GM12865 (cell line): ENCODE results near the gene BRME1.

Experiments
- DNase-seq: peaks from one replicate; pipeline ENCODE4 v3.0.0; 2010; ENCODE audit warnings: low read depth
- H3K4me3 ChIP-seq: 2 replicates; pipeline ENCODE4 v1.5.1; 2011; ENCODE audit warnings: mild to moderate bottlenecking, low read depth, low read length, control low read depth
- TF ChIP-seq, protein P1 (sequence below): IDR thresholded peaks from 2 replicates; pipeline ENCODE4 v1.5.1; 2011; ENCODE audit warnings: low read length, control low read depth, low read depth, inconsistent platforms; ENCODE audit not compliant: insufficient read depth; ENCODE audit errors: missing control alignments

Gene BRME1

DNA sequence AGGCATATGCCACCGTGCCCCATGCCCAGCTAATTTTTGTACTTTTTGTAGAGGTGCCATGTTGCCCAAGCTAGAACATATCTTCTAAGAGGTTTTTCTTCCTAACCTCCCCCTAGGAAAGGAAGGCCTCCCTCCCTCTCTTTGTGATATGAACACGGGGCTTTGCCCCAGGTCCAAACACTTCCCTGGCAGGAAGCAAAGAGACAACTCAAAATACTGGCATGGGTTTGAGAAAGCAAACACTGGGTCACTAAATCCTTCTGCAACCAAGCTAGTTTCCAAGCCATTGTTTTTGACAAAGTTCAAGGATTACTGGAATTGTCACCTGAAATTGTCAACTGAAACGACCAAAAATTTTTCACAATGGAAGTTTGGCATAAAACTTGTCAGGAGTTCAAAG is 8.9 kb upstream of the BRME1 start:
- DNase-seq: no peak
- H3K4me3 ChIP-seq: no peak overlapping the region
- TF ChIP-seq, protein P1, sequence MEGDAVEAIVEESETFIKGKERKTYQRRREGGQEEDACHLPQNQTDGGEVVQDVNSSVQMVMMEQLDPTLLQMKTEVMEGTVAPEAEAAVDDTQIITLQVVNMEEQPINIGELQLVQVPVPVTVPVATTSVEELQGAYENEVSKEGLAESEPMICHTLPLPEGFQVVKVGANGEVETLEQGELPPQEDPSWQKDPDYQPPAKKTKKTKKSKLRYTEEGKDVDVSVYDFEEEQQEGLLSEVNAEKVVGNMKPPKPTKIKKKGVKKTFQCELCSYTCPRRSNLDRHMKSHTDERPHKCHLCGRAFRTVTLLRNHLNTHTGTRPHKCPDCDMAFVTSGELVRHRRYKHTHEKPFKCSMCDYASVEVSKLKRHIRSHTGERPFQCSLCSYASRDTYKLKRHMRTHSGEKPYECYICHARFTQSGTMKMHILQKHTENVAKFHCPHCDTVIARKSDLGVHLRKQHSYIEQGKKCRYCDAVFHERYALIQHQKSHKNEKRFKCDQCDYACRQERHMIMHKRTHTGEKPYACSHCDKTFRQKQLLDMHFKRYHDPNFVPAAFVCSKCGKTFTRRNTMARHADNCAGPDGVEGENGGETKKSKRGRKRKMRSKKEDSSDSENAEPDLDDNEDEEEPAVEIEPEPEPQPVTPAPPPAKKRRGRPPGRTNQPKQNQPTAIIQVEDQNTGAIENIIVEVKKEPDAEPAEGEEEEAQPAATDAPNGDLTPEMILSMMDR: no peak

DNA sequence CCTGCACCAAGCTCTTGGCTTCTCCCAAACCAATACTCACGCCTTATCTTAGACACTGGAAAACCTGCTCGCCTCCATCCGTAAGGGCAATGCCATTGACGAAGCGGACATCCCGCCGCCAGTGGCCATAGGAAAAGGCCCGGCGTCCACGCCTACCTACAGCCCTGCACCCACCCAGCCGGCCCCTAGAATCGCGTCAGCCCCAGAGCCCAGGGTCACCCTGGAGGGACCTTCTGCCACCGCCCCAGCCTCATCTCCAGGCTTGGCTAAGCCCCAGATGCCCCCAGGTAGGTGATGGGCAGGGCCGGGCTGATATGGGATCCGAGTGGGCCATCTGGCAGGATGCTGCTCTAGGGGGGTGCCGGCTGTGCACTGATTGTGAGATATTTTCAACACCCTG is 7.4 kb upstream of the BRME1 start:
- H3K4me3 ChIP-seq: no peak overlapping the region
- no peak for DNase-seq
- TF ChIP-seq, protein P1: no peak

DNA sequence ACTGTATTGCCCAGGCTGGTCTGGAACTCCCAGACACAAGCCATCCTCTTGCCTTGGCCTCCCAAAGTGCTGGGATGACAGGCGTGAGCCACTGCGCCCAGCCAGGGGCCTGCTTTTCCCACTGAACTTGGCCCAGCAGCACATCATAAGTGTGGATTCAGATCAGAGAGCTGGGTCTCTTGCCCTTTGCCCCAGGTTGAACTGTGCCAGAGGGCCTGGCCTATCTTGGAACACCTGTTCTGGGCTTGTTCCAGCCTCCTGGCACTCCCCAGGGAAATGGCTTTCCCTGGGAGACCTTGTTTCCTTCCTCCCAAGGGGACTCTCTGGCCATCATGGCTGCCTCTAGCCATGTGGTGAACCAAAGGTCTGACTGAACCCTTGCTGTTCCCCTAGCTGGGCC is 3.5 kb upstream of the BRME1 start:
- H3K4me3 ChIP-seq: no peak overlapping the region
- DNase-seq: no peak
- TF ChIP-seq, protein P1: no peak

DNA sequence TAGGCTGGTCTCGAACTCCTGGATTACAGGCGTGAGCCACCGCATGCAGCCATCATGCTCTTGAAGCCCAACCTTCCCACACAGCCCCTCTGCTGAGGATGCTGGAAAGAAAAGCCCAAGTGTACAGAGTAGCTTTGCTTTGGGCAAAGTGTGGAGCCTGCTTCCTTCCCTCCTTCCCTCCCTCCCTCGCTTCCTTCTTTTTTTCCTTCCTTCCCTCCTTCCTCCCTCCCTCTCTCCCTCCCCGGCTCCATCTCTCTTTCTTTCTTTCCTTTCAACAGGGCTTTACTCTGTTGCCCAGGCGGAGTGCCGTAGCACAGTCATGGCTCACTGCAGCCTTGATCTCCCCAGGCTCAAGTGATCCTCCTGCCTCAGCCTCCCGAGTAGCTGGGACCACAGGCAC is 2.8 kb upstream of the BRME1 start:
- TF ChIP-seq, protein P1: no peak
- H3K4me3 ChIP-seq: no peak overlapping the region
- no peak for DNase-seq

DNA sequence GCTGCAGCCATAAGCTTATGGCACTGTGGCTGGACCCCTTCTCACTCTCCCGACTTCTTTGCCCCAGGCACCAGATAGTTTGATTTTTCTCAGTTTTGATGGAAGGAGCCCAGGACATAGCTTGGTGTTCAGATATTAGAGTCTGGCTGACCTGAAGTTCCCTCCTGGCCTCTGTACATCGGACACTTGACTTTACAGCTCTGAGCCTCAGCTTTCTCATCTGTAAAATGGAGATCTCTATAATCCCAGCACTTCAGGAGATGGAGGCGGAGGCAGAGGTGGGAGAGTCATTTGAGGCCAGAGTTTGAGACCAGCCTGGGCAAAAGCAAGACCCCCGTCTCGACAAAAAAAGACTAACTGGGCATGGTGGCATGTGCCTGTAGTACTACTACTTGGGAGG is 993 bp upstream of the BRME1 start:
- DNase-seq: no peak
- TF ChIP-seq, protein P1: no peak
- H3K4me3 ChIP-seq: peak overlapping the region; percentile 67

DNA sequence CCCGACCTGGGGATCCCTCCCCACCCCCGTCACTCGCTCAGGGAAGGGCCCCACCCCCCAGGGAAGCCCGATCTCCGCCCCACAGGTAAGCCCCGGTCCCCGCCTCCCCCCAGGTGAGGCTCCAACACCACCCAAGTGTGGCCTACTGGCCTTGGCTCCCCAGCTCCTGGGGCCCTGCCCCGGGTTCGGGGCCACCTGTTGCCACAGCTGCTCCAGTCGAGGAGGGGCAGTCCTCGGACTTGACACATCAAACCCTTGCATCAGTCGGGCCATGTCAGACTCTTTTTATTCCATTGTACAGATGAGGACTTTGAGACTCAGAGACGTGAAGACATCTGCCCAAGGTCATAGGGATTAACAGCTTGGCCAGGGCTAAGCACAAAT is 596 bp upstream of the BRME1 start:
- peak; percentile 14 for DNase-seq

DNA sequence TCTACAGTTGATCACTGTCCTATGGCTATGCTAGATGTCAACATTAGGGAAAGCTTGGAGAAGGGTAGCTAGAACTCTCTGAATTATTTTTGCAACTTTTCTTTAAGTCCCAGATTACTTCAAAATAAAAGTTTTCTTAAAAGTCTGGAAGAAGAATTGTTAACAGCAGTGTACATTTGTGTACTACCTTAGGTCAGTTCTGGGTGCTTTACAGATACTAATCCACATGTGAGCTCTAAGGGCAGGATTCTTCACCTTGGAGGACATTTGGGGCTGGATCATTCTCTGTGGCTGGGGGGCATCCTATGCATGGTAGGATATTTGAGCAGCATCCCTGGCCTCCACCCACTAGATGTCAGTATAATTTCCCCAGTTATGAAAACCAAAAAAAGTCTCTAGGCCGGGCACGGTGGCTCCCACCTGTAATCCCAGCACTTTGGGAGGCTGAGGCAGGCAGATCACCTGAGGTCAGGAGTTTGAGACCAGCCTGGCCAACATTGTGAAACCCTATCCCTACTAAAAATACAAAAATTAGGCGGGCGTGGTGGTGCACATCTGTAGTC is 2.8 kb downstream of the BRME1 start:
- TF ChIP-seq, protein P1: peak; percentile 41
- peak; percentile 58 for DNase-seq
- no peak overlapping the region for H3K4me3 ChIP-seq

More for the DNA sequence above, 596 bp upstream of the BRME1 start:
- H3K4me3 ChIP-seq: peak overlapping the region; percentile 67
- TF ChIP-seq, protein P1: no peak
